Measurements from ENCODE around the gene STAMBPL1.
"Not testable (repeated sequence)": the region's sequence is repeated elsewhere in the genome, so short reads cannot be mapped to it uniquely, and the experiment has no call there.

STAMBPL1 gene

DNA sequence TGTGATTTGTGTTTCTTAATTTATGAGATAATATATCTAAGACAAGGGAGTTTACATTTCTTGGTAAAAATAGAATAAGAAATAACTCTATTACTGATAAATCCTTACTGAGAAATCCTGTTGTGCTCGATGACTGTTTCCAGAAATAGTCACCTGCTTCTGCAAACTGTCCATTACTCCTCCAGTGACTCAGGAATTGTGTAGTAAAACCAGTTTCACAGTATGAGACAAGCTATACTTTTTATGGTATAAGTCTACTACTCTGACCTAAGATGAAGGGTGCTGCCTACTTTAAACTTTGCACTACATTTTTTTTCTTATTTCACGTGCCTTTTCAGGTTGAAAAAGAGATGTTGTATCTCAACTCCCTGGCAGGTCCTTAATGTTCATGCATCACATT lies 21.6 kb upstream of the STAMBPL1 start:
- no peak for DNase-seq

DNA sequence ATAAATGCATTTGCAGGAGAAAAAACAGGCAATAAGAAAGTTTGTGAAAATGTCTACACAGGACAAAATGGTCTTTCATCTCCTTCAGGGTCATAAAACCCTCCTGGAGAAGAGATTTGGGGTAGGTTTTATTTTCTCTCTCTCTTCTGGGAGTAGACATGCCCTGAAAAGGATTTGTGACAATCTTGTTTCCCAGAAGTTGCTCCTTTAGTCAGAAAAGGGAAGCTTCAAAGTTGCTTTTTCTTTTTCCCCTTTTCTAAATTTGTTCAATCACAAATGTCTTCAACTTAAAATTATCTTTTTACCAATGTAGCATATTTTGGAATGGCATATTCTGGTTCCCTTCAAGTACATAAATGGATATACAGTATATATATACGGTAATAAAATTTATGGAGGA lies 19.0 kb upstream of the STAMBPL1 start:
- no peak for DNase-seq

- no peak for DNase-seq
Measured at GRCh38 chr10:88865281-88865876, 14.7 kb upstream of the STAMBPL1 start.

DNA sequence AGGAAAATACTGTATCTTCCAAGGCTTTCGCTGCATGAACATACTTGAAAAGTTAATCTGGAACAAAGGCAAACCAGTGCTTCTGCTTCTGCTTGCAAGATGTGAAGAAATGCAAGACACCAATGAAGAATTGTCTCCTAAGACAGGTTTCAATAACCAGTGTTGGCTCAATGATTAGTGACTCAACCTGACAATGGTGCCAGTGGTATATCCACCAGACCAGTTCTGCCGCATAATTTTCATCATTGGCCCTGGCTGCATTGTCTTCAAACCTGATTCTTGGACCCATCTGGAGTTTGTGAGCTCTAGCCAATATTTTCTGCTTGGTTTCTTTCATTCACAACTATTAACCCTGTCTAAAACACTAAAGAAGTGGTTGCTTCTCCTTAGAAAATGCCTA lies 13.6 kb upstream of the STAMBPL1 start:
- no peak for DNase-seq

GRCh38 chr10:88870089-88870488 lies 10.0 kb upstream of the STAMBPL1 start:
- no peak for DNase-seq

GRCh38 chr10:88873757-88874156 lies 6.3 kb upstream of the STAMBPL1 start:
- no peak for DNase-seq

- no peak for DNase-seq
Measured at GRCh38 chr10:88874281-88874680, 5.8 kb upstream of the STAMBPL1 start.

DNA sequence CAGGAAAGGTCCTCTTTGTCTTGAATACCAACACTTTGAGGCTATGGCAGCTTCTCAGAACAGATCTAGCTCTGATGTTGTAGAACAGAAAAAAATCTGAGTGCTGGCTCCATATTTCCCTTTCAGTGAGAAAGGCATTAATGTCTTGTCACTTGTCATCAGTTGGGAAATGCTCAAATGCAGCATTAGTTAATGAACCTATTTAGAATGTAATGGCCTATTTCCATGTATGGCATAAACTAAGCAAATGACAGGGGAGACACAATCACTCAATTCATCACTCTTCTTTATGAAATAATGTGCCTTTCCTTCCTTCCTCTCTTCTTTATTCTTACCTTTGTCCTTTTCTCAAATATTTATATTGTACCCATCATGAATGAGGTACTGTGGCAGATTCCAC lies 5.0 kb upstream of the STAMBPL1 start:
- no peak for DNase-seq

- DNase-seq = no peak
Measured at GRCh38 chr10:88877298-88877697, 2.7 kb upstream of the STAMBPL1 start.

- peak; percentile 74 for DNase-seq
Measured at GRCh38 chr10:88880282-88881076, 434 bp downstream of the STAMBPL1 start.

- no peak for DNase-seq
Measured at GRCh38 chr10:88881320-88881719, 1.3 kb downstream of the STAMBPL1 start.

GRCh38 chr10:88881922-88882645 lies 2.0 kb downstream of the STAMBPL1 start:
- DNase-seq = no peak

GRCh38 chr10:88882646-88883447 lies 2.8 kb downstream of the STAMBPL1 start:
- DNase-seq = not testable (repeated sequence)

- peak; percentile 63 for DNase-seq
Measured at GRCh38 chr10:88883448-88883809, 3.4 kb downstream of the STAMBPL1 start.

- peak; percentile 27 for DNase-seq
Measured at GRCh38 chr10:88886557-88886956, 6.5 kb downstream of the STAMBPL1 start.

DNA sequence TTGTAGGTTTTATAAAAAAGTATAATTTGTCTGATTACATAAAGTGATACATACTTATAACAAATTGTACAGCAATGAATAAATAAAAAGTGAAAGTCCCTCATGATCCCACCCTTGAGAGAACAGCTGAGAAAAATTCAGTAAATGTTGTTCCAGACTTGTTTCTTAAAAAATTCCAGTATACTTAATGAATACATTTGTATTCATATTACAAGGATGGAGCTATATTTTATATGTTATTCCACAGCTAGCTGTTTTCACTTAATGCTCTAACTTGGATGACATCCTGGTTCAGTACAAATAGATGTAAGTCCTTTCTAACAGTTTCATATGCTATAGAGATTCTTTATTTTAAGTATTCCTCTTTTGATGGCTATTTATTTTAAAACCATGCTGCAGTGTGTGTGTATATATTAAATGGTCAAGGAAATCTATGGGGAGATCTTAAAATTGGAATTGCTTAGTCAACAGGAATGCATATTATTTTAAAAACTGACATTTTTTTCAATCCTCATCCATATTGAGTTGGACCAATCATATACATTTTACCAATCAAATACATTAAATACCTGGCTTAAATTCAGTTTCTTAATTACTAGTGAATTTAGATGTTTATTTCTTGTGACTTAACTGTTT lies 8.9 kb downstream of the STAMBPL1 start:
- DNase-seq = no peak

- no peak for DNase-seq
Measured at GRCh38 chr10:88889559-88890337, 9.7 kb downstream of the STAMBPL1 start.

GRCh38 chr10:88890681-88891381 lies 10.8 kb downstream of the STAMBPL1 start:
- DNase-seq = no peak

DNA sequence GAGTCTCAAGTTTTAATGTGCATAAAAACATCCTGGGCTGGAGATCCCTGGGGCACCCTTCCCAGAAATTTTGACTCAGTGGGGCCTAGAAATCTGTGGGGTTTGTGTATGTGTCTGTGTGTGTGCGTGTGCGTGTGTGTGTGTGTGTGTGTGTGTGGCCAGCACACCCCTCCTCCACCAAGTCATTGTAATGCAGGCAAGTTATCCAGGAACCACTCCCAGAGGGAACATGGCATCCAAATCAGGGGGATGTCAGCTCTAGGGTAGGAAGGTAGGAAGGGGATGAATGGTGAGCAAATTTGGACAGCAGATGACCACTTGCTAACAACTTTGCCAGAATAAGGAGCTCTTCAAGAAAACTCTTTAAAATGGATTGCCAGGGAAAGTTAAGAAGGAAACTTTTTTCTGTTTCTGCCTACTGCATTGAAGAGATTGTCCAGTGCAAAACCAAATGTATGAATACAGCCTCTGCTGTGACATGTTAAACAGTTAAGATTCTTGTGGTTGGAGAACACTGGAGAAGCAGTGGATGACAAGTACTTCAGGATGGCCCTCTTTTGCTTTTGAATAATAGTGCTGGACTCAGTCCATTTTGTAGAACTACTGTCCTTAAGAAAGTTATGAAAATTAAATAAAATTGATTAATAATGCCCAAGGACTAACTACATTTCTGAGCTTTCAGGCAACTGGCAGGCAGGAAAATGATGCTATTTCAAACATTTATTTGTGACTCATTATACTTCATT lies 12.3 kb downstream of the STAMBPL1 start:
- DNase-seq = no peak

DNA sequence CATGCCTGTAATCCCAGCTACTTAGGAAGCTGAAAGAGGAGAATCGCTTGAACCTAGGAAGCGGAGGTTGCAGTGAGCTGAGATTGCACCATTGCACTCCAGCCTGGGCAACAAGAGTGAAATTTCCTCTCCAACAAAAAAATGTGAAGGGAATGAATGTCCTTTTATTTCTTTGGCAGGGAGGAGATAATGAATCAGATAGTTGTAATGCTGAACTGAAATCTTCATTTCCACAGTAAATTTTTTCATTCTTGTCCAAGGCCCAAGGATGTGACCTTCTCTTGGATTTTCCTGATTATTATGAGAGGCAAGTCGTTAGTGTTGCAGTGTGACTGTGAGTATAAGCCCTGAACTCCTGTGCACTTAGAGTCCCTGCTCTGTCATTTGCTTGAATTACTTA lies 13.6 kb downstream of the STAMBPL1 start:
- no peak for DNase-seq

All from CD4-positive, alpha-beta T cell treated with Interleukin-4 for 4 hours (primary cell).